Measurements from ENCODE around the gene PLCD4. TPM values are rescaled to one million over a fixed set of nuclear protein-coding genes. Genes with fewer than 3 reads are reported as not detected.

PLCD4 gene
- total RNA-seq, 1 donor: 1.2 TPM

DNA sequence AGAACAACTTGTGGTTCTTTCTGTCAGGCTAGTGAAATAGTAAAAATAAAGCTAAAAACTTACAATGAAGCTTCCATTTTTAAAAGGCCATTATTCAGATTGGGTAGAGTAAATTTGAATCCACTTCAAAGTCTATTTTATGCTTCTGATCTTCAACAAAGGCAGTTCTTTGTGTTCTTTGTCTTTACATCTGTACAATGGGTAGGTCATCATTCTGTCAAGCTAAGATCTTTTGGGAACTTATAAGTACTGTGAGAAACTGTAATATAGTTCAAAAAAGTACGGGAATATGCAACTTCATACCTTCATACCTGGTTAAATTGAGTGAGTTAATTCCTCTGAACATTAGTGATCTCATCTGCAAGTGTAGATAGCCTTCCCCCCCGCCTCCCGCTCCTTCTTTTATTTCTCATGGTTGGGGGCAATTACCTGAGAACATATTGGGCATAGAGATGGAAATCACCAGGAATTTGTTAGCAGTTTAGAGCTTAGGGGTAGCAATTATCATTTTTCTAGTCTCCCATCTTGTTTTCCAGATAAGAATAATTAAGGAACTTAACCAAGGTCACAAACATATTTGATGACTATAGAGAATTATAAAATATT, 29.3 kb upstream of the PLCD4 start:
- DNase-seq (ENCODE audit: low read depth): no peak
- TF ChIP-seq CTCF (IDR thresholded peaks at IDR 0.05; ENCODE audit: insufficient read depth, low read length): no peak
- no peak overlapping the region for H3K4me3 ChIP-seq (ENCODE audit: low read depth, low read length)

DNA sequence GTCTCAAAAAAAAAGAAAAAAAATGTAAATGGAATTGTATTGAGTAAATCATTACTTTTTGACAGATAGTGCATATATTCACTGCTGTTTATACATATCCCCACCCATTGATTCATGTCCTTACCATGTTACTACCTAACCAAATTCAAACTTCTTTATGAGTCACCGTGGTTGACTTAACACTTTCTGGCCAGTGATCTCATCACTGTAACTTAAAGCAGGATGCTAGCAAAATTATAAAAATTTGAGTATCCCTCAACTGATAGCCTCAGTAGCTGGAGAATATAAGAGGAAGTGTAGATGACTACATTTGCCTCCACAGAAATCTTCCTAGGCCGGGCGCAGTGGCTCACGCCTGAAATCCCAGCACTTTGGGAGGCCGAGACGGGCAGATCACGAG, 25.6 kb upstream of the PLCD4 start:
- no peak for TF ChIP-seq CTCF (IDR thresholded peaks at IDR 0.05; ENCODE audit: insufficient read depth, low read length)
- DNase-seq (ENCODE audit: low read depth): peak; percentile 55
- H3K4me3 ChIP-seq (ENCODE audit: low read depth, low read length): no peak overlapping the region

- no peak for DNase-seq (ENCODE audit: low read depth)
- H3K4me3 ChIP-seq (ENCODE audit: low read depth, low read length): no peak overlapping the region
- no peak for TF ChIP-seq CTCF (IDR thresholded peaks at IDR 0.05; ENCODE audit: insufficient read depth, low read length)
Measured at GRCh38 chr2:218583983-218584850, 23.5 kb upstream of the PLCD4 start.

DNA sequence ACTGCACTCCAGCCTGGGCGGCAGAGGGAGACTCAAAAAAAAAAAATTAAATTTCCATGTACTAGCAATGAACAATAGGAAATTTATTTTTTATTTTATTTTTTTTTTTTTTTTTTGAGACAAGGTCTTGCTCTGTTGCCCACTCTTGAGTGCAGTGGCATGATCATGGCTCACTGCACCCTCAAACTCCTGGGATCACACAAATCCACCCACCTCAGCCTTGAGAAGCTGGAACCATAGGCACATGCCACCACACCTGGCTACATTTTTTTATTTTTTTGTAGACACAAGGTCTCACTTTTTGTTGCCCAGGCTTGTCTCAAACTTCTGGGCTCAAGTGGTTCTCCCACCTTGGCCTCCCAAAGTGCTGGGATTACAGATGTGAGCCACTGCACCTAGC, 22.2 kb upstream of the PLCD4 start:
- DNase-seq (ENCODE audit: low read depth): no peak
- no peak for TF ChIP-seq CTCF (IDR thresholded peaks at IDR 0.05; ENCODE audit: insufficient read depth, low read length)
- no peak overlapping the region for H3K4me3 ChIP-seq (ENCODE audit: low read depth, low read length)

- DNase-seq (ENCODE audit: low read depth): peak; percentile 56
- no peak overlapping the region for H3K4me3 ChIP-seq (ENCODE audit: low read depth, low read length)
- TF ChIP-seq CTCF (IDR thresholded peaks at IDR 0.05; ENCODE audit: insufficient read depth, low read length): no peak
Measured at GRCh38 chr2:218605432-218605831, 2.3 kb upstream of the PLCD4 start.

DNA sequence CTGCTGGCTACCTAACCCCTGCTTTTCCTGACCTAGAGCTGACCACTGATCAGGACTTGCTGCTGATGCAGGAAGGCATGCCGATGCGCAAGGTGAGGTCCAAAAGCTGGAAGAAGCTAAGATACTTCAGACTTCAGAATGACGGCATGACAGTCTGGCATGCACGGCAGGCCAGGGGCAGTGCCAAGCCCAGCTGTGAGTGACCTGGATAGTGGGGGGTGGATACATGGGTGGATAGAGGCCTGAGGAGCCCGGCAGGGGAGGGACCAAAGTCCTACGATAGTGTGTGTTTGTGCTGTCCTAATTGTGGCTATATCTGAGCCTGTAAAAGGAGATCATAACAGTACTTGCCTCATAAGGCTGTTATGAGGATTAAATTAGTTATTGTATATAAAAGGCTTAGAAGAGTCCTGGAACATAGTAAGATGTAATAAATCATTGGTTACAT, 8.2 kb downstream of the PLCD4 start:
- H3K4me3 ChIP-seq (ENCODE audit: low read depth, low read length): no peak overlapping the region
- TF ChIP-seq CTCF (IDR thresholded peaks at IDR 0.05; ENCODE audit: insufficient read depth, low read length): no peak
- no peak for DNase-seq (ENCODE audit: low read depth)
